GM12874 (cell line): ENCODE data around the gene PSMD1.

Experiments
- CTCF ChIP-seq: IDR thresholded peaks from 2 replicates; pipeline ENCODE4 v1.5.1; 2011; ENCODE audit warnings: low read depth, mild to moderate bottlenecking, control low read depth, low read length, moderate library complexity; ENCODE audit not compliant: insufficient read depth

Gene PSMD1

DNA sequence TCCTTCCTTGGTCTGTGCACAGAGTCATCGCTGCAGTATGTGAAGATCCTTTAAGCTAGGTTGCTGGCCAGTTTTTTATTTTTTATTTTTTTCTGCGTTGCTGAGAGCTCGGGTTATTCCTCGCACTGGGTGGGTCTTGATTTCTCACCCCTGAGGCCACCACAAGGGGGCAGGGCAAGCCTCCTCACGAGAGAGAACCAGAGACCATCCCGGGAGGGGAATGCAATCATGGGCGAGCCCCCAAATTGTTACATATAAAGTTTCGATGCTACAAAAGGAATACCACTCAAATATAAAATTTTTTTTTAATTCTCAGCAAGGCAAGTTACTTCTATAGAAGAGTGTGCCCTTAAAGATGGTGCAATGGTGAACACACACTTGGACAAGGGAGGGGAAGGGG lies 43.3 kb downstream of the PSMD1 start:
- TF ChIP-seq CTCF = no peak

DNA sequence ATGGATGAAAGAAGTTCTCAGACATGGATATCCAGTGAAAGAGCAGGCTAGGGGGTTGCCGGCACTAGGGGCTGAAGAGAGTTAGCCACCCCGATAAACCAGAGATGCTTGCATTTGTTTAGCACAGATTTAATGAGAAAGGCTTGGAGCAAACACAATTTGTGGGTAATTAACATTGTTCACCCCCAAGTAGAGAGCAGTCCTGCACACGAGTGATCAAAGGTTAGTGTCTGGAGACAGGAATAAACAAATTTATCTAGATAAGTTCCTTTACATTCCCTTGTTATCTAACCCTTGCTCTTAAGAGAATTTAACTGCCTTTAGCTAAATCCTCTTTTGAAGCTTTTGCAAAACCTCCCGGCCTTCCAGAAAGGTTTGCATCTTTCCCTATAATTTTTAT lies 44.3 kb downstream of the PSMD1 start:
- TF ChIP-seq CTCF = no peak

DNA sequence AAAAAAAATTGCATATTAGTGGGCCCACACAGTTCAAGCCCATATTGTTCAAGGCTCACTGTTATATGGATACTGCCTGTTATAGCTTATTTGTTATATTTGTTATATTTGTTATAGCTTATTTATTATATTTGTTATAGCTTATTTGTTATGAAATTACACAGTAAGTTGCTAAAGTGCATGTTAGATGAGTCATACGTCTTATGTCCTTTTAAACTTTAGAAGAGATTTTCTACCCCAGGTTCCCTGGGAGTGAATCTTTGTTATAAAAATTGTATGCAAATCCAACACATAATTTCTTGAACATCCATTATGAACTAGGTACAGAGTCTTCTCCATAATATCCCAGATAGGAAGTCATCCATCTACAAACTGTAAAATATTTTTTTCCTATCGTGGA lies 46.1 kb downstream of the PSMD1 start:
- no peak for TF ChIP-seq CTCF

DNA sequence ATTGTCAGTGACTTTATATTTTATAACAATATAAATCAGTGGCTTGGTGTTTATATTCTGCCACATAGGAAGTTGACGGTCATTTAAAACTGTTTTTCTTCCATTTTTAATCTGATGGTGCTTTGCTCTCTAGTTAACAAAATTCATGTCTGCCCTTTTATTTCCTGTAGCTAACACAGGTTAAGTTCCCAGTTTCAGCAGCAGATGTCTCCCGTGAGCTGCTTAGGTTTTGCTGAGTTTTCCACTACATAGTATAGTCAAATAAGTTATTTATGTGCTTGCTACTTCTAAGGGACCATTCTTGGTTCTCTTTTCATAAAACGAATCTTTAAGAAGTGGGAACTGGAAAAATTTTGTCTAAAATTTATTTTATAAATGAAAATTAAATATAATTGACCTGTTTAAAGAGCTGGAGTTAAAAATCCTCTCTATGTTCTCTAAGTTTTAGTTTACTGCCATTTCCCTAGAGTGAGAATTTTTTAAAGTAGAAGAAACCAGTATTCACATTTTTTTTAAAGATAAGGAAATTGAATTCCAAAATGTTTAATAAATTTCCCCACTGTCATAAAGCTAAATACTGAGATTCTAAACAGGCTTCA lies 47.5 kb downstream of the PSMD1 start:
- peak; percentile 70 for TF ChIP-seq CTCF

DNA sequence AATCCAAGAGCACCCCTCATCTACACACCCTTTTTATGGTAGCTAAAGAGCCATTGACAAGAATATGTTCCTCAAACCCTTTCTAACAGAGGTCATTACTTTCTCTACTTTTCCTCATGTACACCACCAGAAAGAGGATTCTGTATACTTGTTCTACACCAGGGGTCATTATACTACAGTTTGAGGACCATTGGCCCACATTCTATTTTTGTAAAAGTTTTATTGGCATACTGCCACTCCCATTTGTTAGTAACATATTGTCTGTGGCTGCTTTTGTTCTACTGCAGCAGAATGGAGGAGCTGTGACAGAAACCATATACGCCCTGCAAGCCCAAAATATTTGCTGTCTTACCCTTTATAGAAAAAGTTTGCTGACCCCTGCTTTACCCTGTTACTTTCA lies 53.9 kb downstream of the PSMD1 start:
- no peak for TF ChIP-seq CTCF

- TF ChIP-seq CTCF = no peak
Observed at GRCh38 chr2:231111987-231112386, 55.3 kb downstream of the PSMD1 start.

DNA sequence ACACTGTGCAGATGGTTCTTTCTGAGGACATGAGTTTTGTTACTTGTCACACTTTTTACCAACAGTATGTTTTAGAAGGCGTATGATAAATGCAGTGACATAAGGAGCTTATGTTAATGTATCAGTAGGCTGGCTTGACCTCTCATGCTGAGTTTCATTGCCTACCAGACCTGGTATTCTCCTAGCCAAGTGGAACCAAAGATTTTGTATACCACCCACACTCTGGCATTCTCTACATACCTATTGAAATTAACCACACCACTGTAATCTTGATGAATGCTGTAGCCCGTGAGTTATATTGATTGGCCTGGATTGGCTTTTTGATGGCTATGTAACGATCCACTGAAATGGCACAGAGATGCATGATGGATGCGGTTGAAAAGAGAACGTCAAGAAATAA lies 56.8 kb downstream of the PSMD1 start:
- no peak for TF ChIP-seq CTCF

GRCh38 chr2:231115651-231116050 lies 59.0 kb downstream of the PSMD1 start:
- no peak for TF ChIP-seq CTCF
